H9 (cell line): Measurements from ENCODE around the gene FXN. TPM values are rescaled to one million over a fixed set of nuclear protein-coding genes. Genes with fewer than 3 reads are reported as not detected.

ENCODE experiments used
- DNase-seq: peaks from one replicate; pipeline ENCODE4 v3.0.0-alpha.2; 2017
- H2AFZ ChIP-seq: one replicate; pipeline ENCODE4 v1.6.1; 2013; ENCODE audit warnings: mild to moderate bottlenecking, low read length, control low read depth, moderate library complexity
- H2AK5ac ChIP-seq: 2 replicates; pipeline ENCODE4 v1.6.1; 2013; ENCODE audit warnings: low read length, control low read depth, mixed read lengths; ENCODE audit not compliant: insufficient read length
- H2BK120ac ChIP-seq: one replicate; pipeline ENCODE4 v1.6.1; 2013; ENCODE audit warnings: low read depth, mild to moderate bottlenecking, low read length, control low read depth, inconsistent platforms; ENCODE audit not compliant: poor library complexity, severe bottlenecking
- H2BK12ac ChIP-seq: 2 replicates; pipeline ENCODE4 v1.6.1; 2013; ENCODE audit warnings: low read length, control low read depth, mixed read lengths, low read depth; ENCODE audit not compliant: insufficient read length
- H2BK15ac ChIP-seq: 2 replicates; pipeline ENCODE4 v1.6.1; 2013; ENCODE audit warnings: low read depth, low read length, control low read depth
- H2BK20ac ChIP-seq: one replicate; pipeline ENCODE4 v1.6.1; 2013; ENCODE audit warnings: low read depth, mild to moderate bottlenecking, low read length, control low read depth, inconsistent platforms; ENCODE audit not compliant: poor library complexity, severe bottlenecking
- H2BK5ac ChIP-seq: 2 replicates; pipeline ENCODE4 v1.6.1; 2013; ENCODE audit warnings: low read length, control low read depth, mixed read lengths; ENCODE audit not compliant: insufficient read length
- H3K14ac ChIP-seq: 2 replicates; pipeline ENCODE4 v1.6.1; 2013; ENCODE audit warnings: low read length, control low read depth; ENCODE audit not compliant: insufficient read depth
- H3K18ac ChIP-seq: 2 replicates; pipeline ENCODE4 v1.6.1; 2013; ENCODE audit warnings: low read depth, mild to moderate bottlenecking, mixed read lengths, low read length, control low read depth; ENCODE audit not compliant: insufficient read length
- H3K23ac ChIP-seq: 2 replicates; pipeline ENCODE4 v1.6.1; 2013; ENCODE audit warnings: low read length, control low read depth, mixed read lengths, low read depth; ENCODE audit not compliant: insufficient read length
- H3K23me2 ChIP-seq: 2 replicates; pipeline ENCODE4 v1.6.1; 2013; ENCODE audit warnings: low read depth, mild to moderate bottlenecking, mixed read lengths, low read length, control low read depth; ENCODE audit not compliant: insufficient read length, poor library complexity, severe bottlenecking
- H3K27ac ChIP-seq: 2 replicates; pipeline ENCODE4 v1.5.1; 2013; ENCODE audit warnings: low read length, control low read depth, mixed read lengths, low read depth; ENCODE audit not compliant: insufficient read length
- H3K27me3 ChIP-seq: 2 replicates; pipeline ENCODE4 v1.6.1; 2013; ENCODE audit warnings: low read length, control low read depth, inconsistent platforms; ENCODE audit not compliant: insufficient read depth
- H3K4ac ChIP-seq: 2 replicates; pipeline ENCODE4 v1.6.1; 2013; ENCODE audit warnings: low read depth, mild to moderate bottlenecking, control low read depth, inconsistent platforms, low read length, moderate library complexity
- H3K4me1 ChIP-seq: 2 replicates; pipeline ENCODE4 v1.6.1; 2013; ENCODE audit warnings: low read length, control low read depth, inconsistent platforms; ENCODE audit not compliant: insufficient read depth
- H3K4me2 ChIP-seq: 2 replicates; pipeline ENCODE4 v1.6.1; 2013; ENCODE audit warnings: low read length, control low read depth, mixed read lengths; ENCODE audit not compliant: insufficient read length, insufficient read depth
- H3K56ac ChIP-seq: 2 replicates; pipeline ENCODE4 v1.6.1; 2013; ENCODE audit warnings: low read depth, mild to moderate bottlenecking, mixed read lengths, low read length, control low read depth; ENCODE audit not compliant: insufficient read length
- H3K79me1 ChIP-seq: 2 replicates; pipeline ENCODE4 v1.6.1; 2013; ENCODE audit warnings: low read depth, mild to moderate bottlenecking, moderate library complexity, low read length, control low read depth, inconsistent platforms; ENCODE audit not compliant: insufficient read depth, poor library complexity, severe bottlenecking
- H3K79me2 ChIP-seq: 2 replicates; pipeline ENCODE4 v1.6.1; 2013; ENCODE audit warnings: low read length, control low read depth, inconsistent platforms; ENCODE audit not compliant: insufficient read depth
- H3K9ac ChIP-seq: 2 replicates; pipeline ENCODE4 v1.6.1; 2013; ENCODE audit warnings: low read length, control low read depth, mixed read lengths; ENCODE audit not compliant: insufficient read length; ENCODE audit errors: extremely low read depth
- H3K9me3 ChIP-seq: one replicate; pipeline ENCODE4 v1.6.1; 2013; ENCODE audit warnings: low read depth, low read length, inconsistent platforms; ENCODE audit not compliant: control insufficient read depth
- H3T11ph ChIP-seq: one replicate; pipeline ENCODE4 v1.6.1; 2013; ENCODE audit warnings: mild to moderate bottlenecking, low read length, control low read depth, inconsistent platforms
- H4K20me1 ChIP-seq: one replicate; pipeline ENCODE4 v1.6.1; 2013; ENCODE audit not compliant: control insufficient read depth, insufficient read length, insufficient read depth
- H4K5ac ChIP-seq: 2 replicates; pipeline ENCODE4 v1.6.1; 2013; ENCODE audit warnings: low read depth, mild to moderate bottlenecking, mixed read lengths, low read length, control low read depth; ENCODE audit not compliant: insufficient read length
- H4K8ac ChIP-seq: replicated peaks from 2 replicates; pipeline ENCODE4 v1.6.1; 2013; ENCODE audit warnings: low read length, control low read depth, mixed read lengths, low read depth; ENCODE audit not compliant: insufficient read length
- H4K91ac ChIP-seq: 2 replicates; pipeline ENCODE4 v1.6.1; 2013; ENCODE audit warnings: low read depth, mild to moderate bottlenecking, moderate library complexity, mixed read lengths, low read length, control low read depth; ENCODE audit not compliant: insufficient read length
- H3K27ac Mint-ChIP-seq, 3 experiments: 2 replicates in 2 of 3; 3 replicates in 1 of 3; pipeline ENCODE4 v1.8.0; 2020 to 2021; ENCODE audit warnings: mixed read lengths in 3 of 3, mild to moderate bottlenecking in 1 of 3, moderate library complexity in 1 of 3
- H3K27me3 Mint-ChIP-seq: 2 replicates; pipeline ENCODE4 v1.8.0; 2021; ENCODE audit warnings: low read depth, mild to moderate bottlenecking, moderate library complexity, mixed read lengths
- H3K36me3 Mint-ChIP-seq, 3 experiments: 2 replicates in 2 of 3; 3 replicates in 1 of 3; pipeline ENCODE4 v1.8.0; 2020 to 2021; ENCODE audit warnings: low read depth in 3 of 3, mixed read lengths in 3 of 3; ENCODE audit not compliant: insufficient read depth in 1 of 3
- H3K4me1 Mint-ChIP-seq, 2 experiments: 2 replicates each; pipeline ENCODE4 v1.8.0; 2020; ENCODE audit warnings: mixed read lengths in 2 of 2
- H3K4me3 Mint-ChIP-seq, 2 experiments: 2 replicates in 1 of 2; 3 replicates in 1 of 2; pipeline ENCODE4 v1.8.0; 2020 to 2021; ENCODE audit warnings: mild to moderate bottlenecking in 2 of 2, mixed read lengths in 2 of 2, moderate library complexity in 1 of 2
- H3K9me3 Mint-ChIP-seq, 2 experiments: 2 replicates in 1 of 2; 3 replicates in 1 of 2; pipeline ENCODE4 v1.8.0; 2020; ENCODE audit warnings: mild to moderate bottlenecking in 2 of 2, mixed read lengths in 2 of 2, moderate library complexity in 1 of 2
- CTCF ChIP-seq: fragments of 200-600 bp; sonication (generic); conservative IDR thresholded peaks from 3 replicates; pipeline ENCODE4 v1.8.0; 2021; ENCODE audit warnings: antibody characterized with exemption, mild to moderate bottlenecking
- WGBS: extraction: QIAGEN DNeasy Blood & Tissue Kit; methylation state at CpG from one replicate; pipeline ENCODE4 v1.1.7; 2013; ENCODE audit warnings: missing lambda C conversion rate, low lambda C conversion rate, mixed read lengths; ENCODE audit not compliant: insufficient read length; ENCODE audit errors: extremely low coverage; 5-methylcytosine and 5-hydroxymethylcytosine counted together
- total RNA-seq: library from RNA; stranded (reverse); gene quantifications from 2 replicates; pipeline ENCODE4 v1.2.1, GENCODE V29; 2021

The FXN gene
- total RNA-seq, 1 experiment from 2014 or later: 34.4 TPM

- H3K27me3 Mint-ChIP-seq: no peaks in the 10 kb centered on the region
- Histone ChIP-seq H2BK20ac (no peak overlapping the region), H4K8ac (no peak overlapping the region), H2AK5ac (no peak overlapping the region), H3K79me2 (no peaks in the 10 kb centered on the region), H3K27ac (no peak overlapping the region), H3K4ac (no peak overlapping the region), H3K4me1 (no peaks in the 10 kb centered on the region; the same call in 1 of the 2 replicates), H4K91ac (no peak overlapping the region), H2AFZ (no peak overlapping the region), H2BK12ac (no peak overlapping the region), H3K79me1 (no peaks in the 10 kb centered on the region), H3K9ac (no peak overlapping the region), H3K14ac (no peak overlapping the region), H3K18ac (no peak overlapping the region), H3K56ac (no peak overlapping the region), H3K4me2 (no peak overlapping the region), H4K5ac (no peak overlapping the region), H3K27me3 (no peaks in the 10 kb centered on the region), H3K9me3 (peaks cover 4% of the 10 kb centered on the region), H2BK120ac (peak overlapping the region; percentile 30), H3K23ac (no peak overlapping the region), H2BK5ac (no peak overlapping the region), H4K20me1 (no peaks in the 10 kb centered on the region), H2BK15ac (no peak overlapping the region), H3K23me2 (no peaks in the 10 kb centered on the region), H3T11ph (no peak overlapping the region)
- H3K9me3 Mint-ChIP-seq: peaks cover 6 to 7% of the 10 kb centered on the region in 2 experiments; a peak in 4 of 5 replicates
- DNase-seq: no peak
- WGBS: no CpG with 5 or more reads among the region's 2 CpGs
- no peak overlapping the region; a peak in 1 of 7 replicates for H3K27ac Mint-ChIP-seq
- H3K36me3 Mint-ChIP-seq: peaks cover 4 to 6% (median 6%) of the 10 kb centered on the region in 3 experiments; a peak in 6 of 7 replicates
- peaks cover 9 to 20% of the 10 kb centered on the region in 2 experiments for H3K4me1 Mint-ChIP-seq
- no peak overlapping the region for H3K4me3 Mint-ChIP-seq
- no peak for TF ChIP-seq CTCF
Measured at GRCh38 chr9:69028754-69029153, 6.8 kb upstream of the FXN start.
